K562 (cell line): ENCODE data around the gene HTR4. TPM values are rescaled to one million over a fixed set of nuclear protein-coding genes. Genes with fewer than 3 reads are reported as not detected.

Experiments used
- ATAC-seq: fragments of 200-7000 bp; cut with Tn5 transposase; 3 replicates; pipeline ENCODE4 v1.9.1; 2020; ENCODE audit warnings: moderate library complexity
- BruUV-seq: library from RNA; stranded (reverse); fragments of 400-500 nt; replicated peaks from 2 replicates; lab custom pipeline; 2021; lab: Mats Ljungman, UMichigan
- CTCF ChIA-PET: fragments of 300-600 bp; formaldehyde crosslinking; extraction: SDS; loops from one replicate; lab custom pipeline; 2021; ENCODE audit warnings: low intra/inter-chr PET ratio; lab: Yijun Ruan, JAX
- POLR2A ChIA-PET: fragments of 300-600, 350-650 bp; sonication (Branson Sonifier 250); formaldehyde crosslinking; extraction: SDS; loops from one replicate; lab custom pipeline; 2021; ENCODE audit warnings: antibody characterized with exemption, inconsistent platforms; lab: Yijun Ruan, JAX
- DNase-seq, 4 experiments: peaks; one replicate each; pipeline versions ENCODE4 v3.0.0 to v3.0.0-alpha.2; 2011 to 2018; ENCODE audit warnings: low spot score in 3 of 4, mixed read lengths in 3 of 4; ENCODE audit errors: extremely low read depth in 1 of 4
- FAIRE-seq: peaks from 2 replicates; lab custom pipeline; 2011; peaks lifted over from hg19 to GRCh38; lab: Jason Lieb, UNC
- H2AFZ ChIP-seq: 2 replicates; pipeline ENCODE4 v1.6.0; 2011; ENCODE audit warnings: low read depth, low read length, control low read depth, inconsistent platforms
- H3K27ac ChIP-seq: fragments of 200-600 bp; 3 replicates; pipeline ENCODE4 v1.8.0; 2011; ENCODE audit warnings: low read depth, mild to moderate bottlenecking, control low read depth, inconsistent platforms, low read length, moderate library complexity, mixed read lengths; ENCODE audit errors: extremely low read depth
- H3K27me3 ChIP-seq, 2 experiments: fragments of 300-600 bp in 1 of 2; 2 replicates in 1 of 2; 3 replicates in 1 of 2; pipeline versions ENCODE4 v1.6.0 to v1.8.0; 2011; ENCODE audit warnings: inconsistent platforms in 2 of 2, low read length in 2 of 2, mild to moderate bottlenecking in 1 of 2, mixed read lengths in 1 of 2, moderate library complexity in 1 of 2; ENCODE audit not compliant: control insufficient read depth in 2 of 2, insufficient read depth in 2 of 2
- H3K36me3 ChIP-seq: fragments of 300-600 bp; 3 replicates; pipeline ENCODE4 v1.8.0; 2011; ENCODE audit warnings: mild to moderate bottlenecking, low read length, inconsistent platforms; ENCODE audit not compliant: control insufficient read depth, insufficient read depth
- H3K4me1 ChIP-seq, 2 experiments: fragments of 200-600 bp in 1 of 2; replicated peaks in 1 of 2; 2 replicates in 1 of 2; 3 replicates in 1 of 2; pipeline versions ENCODE4 v1.5.1 to v1.8.0; 2011; ENCODE audit warnings: inconsistent platforms in 2 of 2, low read length in 2 of 2, mild to moderate bottlenecking in 1 of 2, mixed read lengths in 1 of 2, moderate library complexity in 1 of 2; ENCODE audit not compliant: control insufficient read depth in 2 of 2, insufficient read depth in 2 of 2
- H3K4me2 ChIP-seq: 2 replicates; pipeline ENCODE4 v1.6.1; 2011; ENCODE audit warnings: low read length, control low read depth, inconsistent platforms, mixed read lengths; ENCODE audit not compliant: insufficient read depth
- H3K4me3 ChIP-seq: fragments of 200-600 bp; sonication (generic), shearing (Covaris generic); 2 replicates; pipeline ENCODE4 v1.5.1; 2016; ENCODE audit warnings: control low read depth, inconsistent platforms
- H3K79me2 ChIP-seq: fragments of 200-600 bp; 3 replicates; pipeline ENCODE4 v1.8.0; 2011; ENCODE audit warnings: low read length, inconsistent platforms; ENCODE audit not compliant: control insufficient read depth, insufficient read depth
- H3K9ac ChIP-seq, 2 experiments: 2 replicates each; pipeline versions ENCODE4 v1.6.0 to v1.6.1; 2011; ENCODE audit warnings: low read depth in 2 of 2, low read length in 2 of 2, control low read depth in 1 of 2, inconsistent platforms in 1 of 2, mild to moderate bottlenecking in 1 of 2, mixed read lengths in 1 of 2; ENCODE audit not compliant: insufficient read depth in 1 of 2
- H3K9me1 ChIP-seq: one replicate; pipeline ENCODE4 v1.6.0; 2011; ENCODE audit warnings: inconsistent platforms, mild to moderate bottlenecking, low read length, moderate library complexity; ENCODE audit not compliant: control insufficient read depth, insufficient read depth
- H3K9me3 ChIP-seq: replicated peaks from 2 replicates; pipeline ENCODE4 v1.5.1; 2011; ENCODE audit warnings: low read depth, low read length, inconsistent platforms; ENCODE audit not compliant: control insufficient read depth, insufficient read depth
- H4K20me1 ChIP-seq: replicated peaks from 2 replicates; pipeline ENCODE4 v1.6.1; 2011; ENCODE audit warnings: low read length, inconsistent platforms, mixed read lengths; ENCODE audit not compliant: control insufficient read depth, insufficient read depth
- CBX3 ChIP-seq, 2 experiments: IDR thresholded peaks; 1 replicate in 1 of 2; 2 replicates in 1 of 2; pipeline ENCODE4 v1.6.1; 2012; ENCODE audit warnings: inconsistent platforms in 2 of 2, low read length in 2 of 2, borderline replicate concordance in 1 of 2, control low read depth in 1 of 2
- E2F6 ChIP-seq, 2 experiments: IDR thresholded peaks; 2 replicates each; pipeline ENCODE4 v1.6.1; 2011; ENCODE audit warnings: borderline replicate concordance in 1 of 2, control low read depth in 1 of 2, low read depth in 1 of 2, low read length in 1 of 2, mild to moderate bottlenecking in 1 of 2, mixed read lengths in 1 of 2, moderate library complexity in 1 of 2; ENCODE audit not compliant: insufficient read depth in 1 of 2, insufficient read length in 1 of 2, poor library complexity in 1 of 2, severe bottlenecking in 1 of 2; ENCODE audit errors: extremely low read depth in 1 of 2
- ERF ChIP-seq: fragments of 450-650 bp; formaldehyde crosslinking; IDR thresholded peaks from 2 replicates; pipeline ENCODE4 v1.4.0; 2020; ENCODE audit warnings: mild to moderate bottlenecking, mixed read lengths
- MGA ChIP-seq: fragments of 450-650 bp; IDR thresholded peaks from 2 replicates; pipeline ENCODE4 v1.6.1; 2016; ENCODE audit warnings: mild to moderate bottlenecking, moderate library complexity
- RBFOX2 ChIP-seq: fragments of 200-400 bp; formaldehyde crosslinking; IDR thresholded peaks from 2 replicates; pipeline ENCODE4 v1.6.1; 2017; ENCODE audit warnings: low read depth, mild to moderate bottlenecking, low read length, moderate library complexity
- SPI1 ChIP-seq: IDR thresholded peaks from 2 replicates; pipeline ENCODE4 v1.6.1; 2011; ENCODE audit warnings: low read depth, low read length, control low read depth, borderline replicate concordance
- ZNF316 ChIP-seq: fragments of 450-650 bp; IDR thresholded peaks from 2 replicates; pipeline ENCODE4 v1.6.1; 2016
- WGBS: fragments of 100-300 bp; shearing (Covaris generic); methylation state at CpG from one replicate; pipeline ENCODE4 v1.1.6; 2016; ENCODE audit warnings: low coverage, mixed read lengths; ENCODE audit not compliant: insufficient coverage; ENCODE audit errors: missing lambda C conversion rate; 5-methylcytosine and 5-hydroxymethylcytosine counted together
- in situ Hi-C: fragments of 300-500 bp; cut with MboI; formaldehyde crosslinking; loops from 4 replicates; pipeline ENCODE4 v1.15.0; 2018; ENCODE audit warnings: inconsistent platforms, mixed read lengths
- intact Hi-C: fragments of 100-400 bp; cut with micrococcal nuclease; formaldehyde crosslinking; loops from 2 replicates; pipeline ENCODE4 v1.14.2; 2022
- polyA plus RNA-seq, 8 experiments: library from polyadenylated mRNA; depleted of rRNA in 4 of 8; stranded (reverse) in 5 of 8; unstranded in 3 of 8; fragments of >200 nt; fragmentation: Nextera tagmentation in 2 of 8; fragmentation: Illumina TruSeq in 1 of 8; extraction: Ambion mirVana in 2 of 8; extraction: Trizol in 1 of 8; gene quantifications; 2 replicates each; pipeline versions ENCODE4 v1.2.1 to v1.2.3, GENCODE V29; 2011 to 2014; ENCODE audit warnings: inconsistent platforms in 1 of 8, missing spikeins in 1 of 8
- total RNA-seq, 7 experiments: library from RNA; depleted of rRNA in 6 of 7; stranded (reverse); fragments of >200 nt in 6 of 7; fragmentation: Illumina TruSeq in 2 of 7; extraction: Trizol in 2 of 7; gene quantifications; 2 replicates each; pipeline versions ENCODE4 v1.2.1 to v1.2.3, GENCODE V29; 2011 to 2021; ENCODE audit warnings: low replicate concordance in 1 of 7

The HTR4 gene
- total and polyA plus RNA-seq, 9 of the 15 experiments (the other 6 are each of a cell fraction or from before 2014, with no cell fraction given), result 0.13 TPM; not detected in 8

DNA sequence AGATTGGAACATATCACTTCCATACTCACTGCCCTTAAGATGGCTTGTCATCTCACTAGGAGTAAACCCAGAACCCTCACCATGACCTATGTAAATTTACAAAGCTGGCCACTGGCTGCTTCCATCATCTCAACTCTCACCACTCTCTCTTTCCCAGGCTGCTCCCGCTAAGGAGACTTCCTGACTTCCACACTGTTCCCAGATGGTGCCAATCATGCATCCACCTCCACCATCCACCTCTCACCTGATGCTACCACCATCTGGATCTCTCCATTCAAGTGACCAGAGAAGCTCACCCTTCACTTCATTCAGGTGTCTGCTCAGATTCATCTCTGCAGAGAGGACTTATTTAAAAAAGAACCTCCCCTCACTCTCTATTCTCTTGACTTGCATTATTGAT lies 91.3 kb downstream of the HTR4 start:
- no peak overlapping the region for H3K4me3 ChIP-seq
- ChIA-PET CTCF (no interaction called here), POLR2A (interaction anchor here (1.8 kb wide), 1 partner anchor 11 kb away, joined by 5 read pairs; no protein-coding TSS in a partner anchor)
- H3K27me3 ChIP-seq, result no peaks in the 10 kb centered on the region
- no peak for ATAC-seq
- H2AFZ ChIP-seq, result no peak overlapping the region
- H3K9me1 ChIP-seq, result no peaks in the 10 kb centered on the region
- no TSS peak for BruUV-seq
- H3K79me2 ChIP-seq, result no peaks in the 10 kb centered on the region
- no peak overlapping the region for H3K4me2 ChIP-seq
- no peaks in the 10 kb centered on the region for H3K9me3 ChIP-seq
- H3K4me1 ChIP-seq, result no peaks in the 10 kb centered on the region; a peak in 1 of 5 replicates
- H4K20me1 ChIP-seq, result no peaks in the 10 kb centered on the region
- intact Hi-C loops (no loop called here), in situ Hi-C loops (no loop called here)
- H3K36me3 ChIP-seq, result no peaks in the 10 kb centered on the region
- H3K27ac ChIP-seq, result no peak overlapping the region
- whole genome bisulfite sequencing, result 0% methylated on average over 1 of the region's 1 CpG
- no peak for DNase-seq
- no peak for FAIRE-seq
- H3K9ac ChIP-seq, result no peak overlapping the region
- no peak for TF ChIP-seq RBFOX2
- TF ChIP-seq SPI1, result no peak
- TF ChIP-seq CBX3 (IDR thresholded peaks at IDR 0.05; ENCODE audit: borderline replicate concordance in 1 of 2, low read length in 2 of 2), result no peak
- TF ChIP-seq E2F6 (IDR thresholded peaks at IDR 0.05; ENCODE audit: borderline replicate concordance in 1 of 2, extremely low read depth in 1 of 2, insufficient read depth in 1 of 2, insufficient read length in 1 of 2, low read depth in 1 of 2, low read length in 1 of 2, poor library complexity in 1 of 2, severe bottlenecking in 1 of 2), result no peak
- TF ChIP-seq ZNF316, result no peak
- TF ChIP-seq MGA, result no peak
- TF ChIP-seq ERF, result no peak
